MM.1S (cell line): ENCODE results near the gene ELF5.

Experiments used
- DNase-seq: peaks from one replicate; pipeline ENCODE4 v3.0.0-alpha.2; 2015
- H2AFZ ChIP-seq: fragments of 300-600 bp; sonication (generic); 2 replicates; pipeline ENCODE4 v1.6.0; 2016; ENCODE audit warnings: antibody characterized with exemption, low read length
- H3F3A ChIP-seq: fragments of 300-600 bp; sonication (generic); 2 replicates; pipeline ENCODE4 v1.6.1; 2016; ENCODE audit warnings: mild to moderate bottlenecking, antibody characterized with exemption, low read length, moderate library complexity, mixed read lengths; ENCODE audit not compliant: insufficient read depth
- H3K27ac ChIP-seq: fragments of 300-600 bp; sonication (generic); 2 replicates; pipeline ENCODE4 v1.5.1; 2016; ENCODE audit warnings: mild to moderate bottlenecking, low read length
- H3K27me3 ChIP-seq: fragments of 300-600 bp; sonication (generic); replicated peaks from 2 replicates; pipeline ENCODE4 v1.6.0; 2016; ENCODE audit warnings: low read length; ENCODE audit not compliant: insufficient read depth
- H3K36me3 ChIP-seq: fragments of 300-600 bp; sonication (generic); replicated peaks from 2 replicates; pipeline ENCODE4 v1.6.1; 2016; ENCODE audit warnings: mild to moderate bottlenecking, low read length, mixed read lengths; ENCODE audit not compliant: insufficient read depth
- H3K4me1 ChIP-seq: fragments of 300-600 bp; sonication (generic); 2 replicates; pipeline ENCODE4 v1.6.1; 2016; ENCODE audit warnings: low read length, mixed read lengths
- H3K4me2 ChIP-seq: fragments of 300-600 bp; sonication (generic); 2 replicates; pipeline ENCODE4 v1.6.0; 2016; ENCODE audit warnings: low read depth, low read length
- H3K4me3 ChIP-seq: fragments of 300-600 bp; sonication (generic); 2 replicates; pipeline ENCODE4 v1.5.1; 2016; ENCODE audit warnings: low read length, mixed read lengths
- H3K79me2 ChIP-seq: fragments of 300-600 bp; sonication (generic); 2 replicates; pipeline ENCODE4 v1.6.1; 2016; ENCODE audit warnings: mixed run types, low read length, mixed read lengths
- H3K9ac ChIP-seq: fragments of 300-600 bp; sonication (generic); 2 replicates; pipeline ENCODE4 v1.6.1; 2016; ENCODE audit warnings: low read length, mixed read lengths
- H3K9me2 ChIP-seq: fragments of 300-600 bp; sonication (generic); replicated peaks from 2 replicates; pipeline ENCODE4 v1.6.1; 2016; ENCODE audit warnings: mild to moderate bottlenecking, low read length, mixed read lengths; ENCODE audit not compliant: insufficient read depth
- H3K9me3 ChIP-seq: fragments of 300-600 bp; sonication (generic); replicated peaks from 2 replicates; pipeline ENCODE4 v1.6.1; 2016; ENCODE audit warnings: mild to moderate bottlenecking, low read length, mixed read lengths; ENCODE audit not compliant: insufficient read depth
- H4K20me1 ChIP-seq: fragments of 300-600 bp; sonication (generic); 2 replicates; pipeline ENCODE4 v1.6.1; 2016; ENCODE audit warnings: mild to moderate bottlenecking, low read length, moderate library complexity, mixed read lengths; ENCODE audit not compliant: insufficient read depth
- CTCF ChIP-seq: fragments of 300-600 bp; sonication (generic); IDR thresholded peaks from 2 replicates; pipeline ENCODE4 v1.5.1; 2016; ENCODE audit warnings: antibody characterized with exemption, low read length, mixed read lengths
- EZH2 ChIP-seq: fragments of 300-600 bp; sonication (generic); optimal IDR thresholded peaks from 2 replicates; pipeline ENCODE3; 2017; ENCODE audit warnings: low read depth, mild to moderate bottlenecking, antibody characterized with exemption, low read length, mixed read lengths
- EZH2phosphoT487 ChIP-seq: fragments of 300-600 bp; sonication (generic); IDR thresholded peaks from 2 replicates; pipeline ENCODE4 v1.6.1; 2018; ENCODE audit warnings: antibody characterized with exemption, low read length

ELF5 gene

GRCh38 chr11:34466802-34467488 lies 46.6 kb downstream of the ELF5 start:
- no peak overlapping the region for H3K9ac ChIP-seq
- no peaks in the 10 kb centered on the region for H3K36me3 ChIP-seq
- no peak overlapping the region for H3K27ac ChIP-seq
- DNase-seq: no peak
- H3K27me3 ChIP-seq: no peaks in the 10 kb centered on the region
- no peaks in the 10 kb centered on the region for H3K9me2 ChIP-seq
- H3K79me2 ChIP-seq: no peaks in the 10 kb centered on the region
- no peak for TF ChIP-seq EZH2phosphoT487
- TF ChIP-seq EZH2: no peak
- TF ChIP-seq CTCF: no peak
- no peaks in the 10 kb centered on the region for H3F3A ChIP-seq
- no peaks in the 10 kb centered on the region for H3K4me1 ChIP-seq
- no peaks in the 10 kb centered on the region for H4K20me1 ChIP-seq
- H2AFZ ChIP-seq: no peak overlapping the region
- H3K9me3 ChIP-seq: no peaks in the 10 kb centered on the region
- H3K4me2 ChIP-seq: no peak overlapping the region
- no peak overlapping the region for H3K4me3 ChIP-seq

GRCh38 chr11:34464591-34465051 lies 49.0 kb downstream of the ELF5 start:
- H3K9ac ChIP-seq: no peak overlapping the region
- H3K36me3 ChIP-seq: no peaks in the 10 kb centered on the region
- no peak overlapping the region for H3K4me3 ChIP-seq
- H3K9me3 ChIP-seq: no peaks in the 10 kb centered on the region
- no peaks in the 10 kb centered on the region for H3K4me1 ChIP-seq
- H4K20me1 ChIP-seq: no peaks in the 10 kb centered on the region
- H3K27me3 ChIP-seq: no peaks in the 10 kb centered on the region
- H3K79me2 ChIP-seq: no peaks in the 10 kb centered on the region
- no peak for DNase-seq
- TF ChIP-seq EZH2 (no peak), EZH2phosphoT487 (no peak), CTCF (no peak)
- no peaks in the 10 kb centered on the region for H3K9me2 ChIP-seq
- no peaks in the 10 kb centered on the region for H3F3A ChIP-seq
- H3K4me2 ChIP-seq: no peak overlapping the region
- no peak overlapping the region for H2AFZ ChIP-seq
- H3K27ac ChIP-seq: no peak overlapping the region

GRCh38 chr11:34461215-34461614 lies 52.4 kb downstream of the ELF5 start:
- TF ChIP-seq EZH2phosphoT487: no peak
- no peak for TF ChIP-seq CTCF
- TF ChIP-seq EZH2: no peak
- Histone ChIP-seq H3K79me2 (no peaks in the 10 kb centered on the region), H3K36me3 (no peaks in the 10 kb centered on the region), H3F3A (no peaks in the 10 kb centered on the region), H3K4me3 (no peak overlapping the region), H3K9me3 (no peaks in the 10 kb centered on the region), H2AFZ (no peak overlapping the region), H3K9me2 (no peaks in the 10 kb centered on the region), H3K27ac (no peak overlapping the region), H4K20me1 (no peaks in the 10 kb centered on the region), H3K4me2 (no peak overlapping the region), H3K27me3 (no peaks in the 10 kb centered on the region), H3K4me1 (no peaks in the 10 kb centered on the region), H3K9ac (no peak overlapping the region)
- DNase-seq: no peak
